BE2C (cell line): ENCODE results near the gene HSD3B2.

Experiments
- DNase-seq: peaks from one replicate; pipeline ENCODE4 v3.0.0-alpha.2; 2020
- H3K27me3 ChIP-seq: fragments of 250-450 bp; sonication (Bioruptor Pico); 2 replicates; pipeline ENCODE4 v1.5.1; 2020; ENCODE audit warnings: mild to moderate bottlenecking
- H3K36me3 ChIP-seq: fragments of 250-450 bp; sonication (Bioruptor Pico); 2 replicates; pipeline ENCODE4 v1.5.1; 2020; ENCODE audit warnings: mild to moderate bottlenecking
- H3K4me1 ChIP-seq: fragments of 250-450 bp; sonication (Bioruptor Pico); 2 replicates; pipeline ENCODE4 v1.5.1; 2020
- H3K4me3 ChIP-seq: 2 replicates; pipeline ENCODE4 v1.5.1; 2011; ENCODE audit warnings: low read depth, low read length
- H3K9me3 ChIP-seq: fragments of 250-450 bp; sonication (Bioruptor Pico); 2 replicates; pipeline ENCODE4 v1.5.1; 2020
- CTCF ChIP-seq: IDR thresholded peaks from 2 replicates; pipeline ENCODE4 v1.5.1; 2012; ENCODE audit warnings: mild to moderate bottlenecking, low read depth, low read length

HSD3B2 gene

GRCh38 chr1:119449971-119450370 is 35.0 kb downstream of the HSD3B2 start:
- Histone ChIP-seq H3K4me3 (no peak overlapping the region), H3K4me1 (no peaks in the 10 kb centered on the region), H3K36me3 (no peaks in the 10 kb centered on the region), H3K9me3 (no peaks in the 10 kb centered on the region), H3K27me3 (no peaks in the 10 kb centered on the region)
- no peak for DNase-seq
- no peak for TF ChIP-seq CTCF

- no peak for TF ChIP-seq CTCF
- no peak for DNase-seq
- Histone ChIP-seq H3K27me3 (no peaks in the 10 kb centered on the region), H3K4me1 (no peaks in the 10 kb centered on the region), H3K4me3 (no peak overlapping the region), H3K9me3 (no peaks in the 10 kb centered on the region), H3K36me3 (no peaks in the 10 kb centered on the region)
Measured at GRCh38 chr1:119451158-119451557, 36.2 kb downstream of the HSD3B2 start.

GRCh38 chr1:119452091-119452490 is 37.1 kb downstream of the HSD3B2 start:
- Histone ChIP-seq H3K9me3 (no peaks in the 10 kb centered on the region), H3K4me3 (no peak overlapping the region), H3K27me3 (no peaks in the 10 kb centered on the region), H3K36me3 (no peaks in the 10 kb centered on the region), H3K4me1 (no peaks in the 10 kb centered on the region)
- DNase-seq: no peak
- TF ChIP-seq CTCF: no peak

- Histone ChIP-seq H3K4me1 (no peaks in the 10 kb centered on the region), H3K27me3 (no peaks in the 10 kb centered on the region), H3K9me3 (no peaks in the 10 kb centered on the region), H3K36me3 (no peaks in the 10 kb centered on the region), H3K4me3 (no peak overlapping the region)
- no peak for DNase-seq
- no peak for TF ChIP-seq CTCF
Measured at GRCh38 chr1:119453021-119453420, 38.1 kb downstream of the HSD3B2 start.

- no peak for DNase-seq
- H3K4me3 ChIP-seq: no peak overlapping the region
- H3K4me1 ChIP-seq: no peaks in the 10 kb centered on the region
- H3K9me3 ChIP-seq: no peaks in the 10 kb centered on the region
- TF ChIP-seq CTCF: no peak
- no peaks in the 10 kb centered on the region for H3K27me3 ChIP-seq
- H3K36me3 ChIP-seq: no peaks in the 10 kb centered on the region
Measured at GRCh38 chr1:119462964-119463363, 48.0 kb downstream of the HSD3B2 start.

GRCh38 chr1:119463569-119463968 is 48.6 kb downstream of the HSD3B2 start:
- H3K27me3 ChIP-seq: no peaks in the 10 kb centered on the region
- H3K4me1 ChIP-seq: no peaks in the 10 kb centered on the region
- no peak for DNase-seq
- TF ChIP-seq CTCF: no peak
- no peaks in the 10 kb centered on the region for H3K36me3 ChIP-seq
- H3K9me3 ChIP-seq: no peaks in the 10 kb centered on the region
- no peak overlapping the region for H3K4me3 ChIP-seq
